Measurements from ENCODE around the gene KRTAP10-5. TPM values are rescaled to one million over a fixed set of nuclear protein-coding genes. Genes with fewer than 3 reads are reported as not detected.
"Not testable (repeated sequence)": the region's sequence is repeated elsewhere in the genome, so short reads cannot be mapped to it uniquely, and the experiment has no call there.

Gene KRTAP10-5
- total RNA-seq, 1 experiment from 2014 or later = not detected

- DNase-seq (ENCODE audit: low read depth) = not testable (repeated sequence)
Observed at GRCh38 chr21:44550285-44550684, 30.1 kb downstream of the KRTAP10-5 start.

- DNase-seq (ENCODE audit: low read depth) = no peak
Observed at GRCh38 chr21:44549525-44550211, 30.7 kb downstream of the KRTAP10-5 start.

GRCh38 chr21:44548922-44549321, 31.5 kb downstream of the KRTAP10-5 start:
- no peak for DNase-seq (ENCODE audit: low read depth)

- no peak for DNase-seq (ENCODE audit: low read depth)
Observed at GRCh38 chr21:44548381-44548780, 32.0 kb downstream of the KRTAP10-5 start.

- no peak for DNase-seq (ENCODE audit: low read depth)
Observed at GRCh38 chr21:44547656-44548331, 32.6 kb downstream of the KRTAP10-5 start.

GRCh38 chr21:44544566-44544965, 35.8 kb downstream of the KRTAP10-5 start:
- DNase-seq (ENCODE audit: low read depth) = no peak

GRCh38 chr21:44542716-44543115, 37.7 kb downstream of the KRTAP10-5 start:
- DNase-seq (ENCODE audit: low read depth) = no peak

- DNase-seq (ENCODE audit: low read depth) = no peak
Observed at GRCh38 chr21:44540741-44541288, 39.6 kb downstream of the KRTAP10-5 start.

GRCh38 chr21:44539991-44540666, 40.3 kb downstream of the KRTAP10-5 start, which contains the start of gene KRTAP10-1:
Gene KRTAP10-1 (minus strand): TSS chr21:44540195. CDS start chr21:44540150, 45 bp downstream.
- no peak for DNase-seq (ENCODE audit: low read depth)

- DNase-seq (ENCODE audit: low read depth) = no peak
Observed at GRCh38 chr21:44539046-44539445, 41.4 kb downstream of the KRTAP10-5 start.

GRCh38 chr21:44537930-44538911, 42.2 kb downstream of the KRTAP10-5 start:
- DNase-seq (ENCODE audit: low read depth) = no peak

- no peak for DNase-seq (ENCODE audit: low read depth)
Observed at GRCh38 chr21:44535963-44536362, 44.4 kb downstream of the KRTAP10-5 start.

GRCh38 chr21:44534688-44535087, 45.7 kb downstream of the KRTAP10-5 start:
- no peak for DNase-seq (ENCODE audit: low read depth)

GRCh38 chr21:44533891-44534627, 46.3 kb downstream of the KRTAP10-5 start:
- no peak for DNase-seq (ENCODE audit: low read depth)

- DNase-seq (ENCODE audit: low read depth) = no peak
Observed at GRCh38 chr21:44533121-44533890, 47.1 kb downstream of the KRTAP10-5 start.

GRCh38 chr21:44532712-44533111, 47.7 kb downstream of the KRTAP10-5 start:
- no peak for DNase-seq (ENCODE audit: low read depth)

GRCh38 chr21:44531606-44532564, 48.5 kb downstream of the KRTAP10-5 start:
- DNase-seq (ENCODE audit: low read depth) = no peak
